DMS79 (cell line): ENCODE measurements around the gene IL32.
"Not testable (repeated sequence)": the region's sequence is repeated elsewhere in the genome, so short reads cannot be mapped to it uniquely, and the experiment has no call there.

Experiments used
- DNase-seq: peaks from one replicate; lab custom pipeline; 2025; lab: John Stamatoyannopoulos, UW

The IL32 gene

GRCh38 chr16:3070608-3071111 lies 5.2 kb downstream of the IL32 start:
- DNase-seq = no peak

- DNase-seq = no peak
These were observed 6.2 kb downstream of the IL32 start for GRCh38 chr16:3071655-3072054.

- DNase-seq = not testable (repeated sequence)
These were observed 6.7 kb downstream of the IL32 start for GRCh38 chr16:3072148-3072547.

- DNase-seq = not testable (repeated sequence)
These were observed 7.3 kb downstream of the IL32 start for GRCh38 chr16:3072576-3073263.

- no peak for DNase-seq
These were observed 8.0 kb downstream of the IL32 start for GRCh38 chr16:3073448-3073847.

GRCh38 chr16:3074860-3075522 lies 9.6 kb downstream of the IL32 start:
- no peak for DNase-seq

GRCh38 chr16:3075523-3075915 lies 10.1 kb downstream of the IL32 start:
- no peak for DNase-seq

GRCh38 chr16:3075946-3076345 lies 10.5 kb downstream of the IL32 start:
- not testable (repeated sequence) for DNase-seq

- no peak for DNase-seq
These were observed 11.1 kb downstream of the IL32 start for GRCh38 chr16:3076577-3076976.

- DNase-seq = no peak
These were observed 14.6 kb downstream of the IL32 start for GRCh38 chr16:3080024-3080423.

- not testable (repeated sequence) for DNase-seq
These were observed 16.5 kb downstream of the IL32 start for GRCh38 chr16:3081957-3082356.

GRCh38 chr16:3083408-3083807 lies 18.0 kb downstream of the IL32 start:
- DNase-seq = not testable (repeated sequence)

- no peak for DNase-seq
These were observed 19.1 kb downstream of the IL32 start for GRCh38 chr16:3084491-3084890.

- no peak for DNase-seq
These were observed 19.7 kb downstream of the IL32 start for GRCh38 chr16:3084969-3085670.

GRCh38 chr16:3085868-3086595 lies 20.6 kb downstream of the IL32 start:
- DNase-seq = no peak

GRCh38 chr16:3086596-3087242 lies 21.3 kb downstream of the IL32 start:
- no peak for DNase-seq

- no peak for DNase-seq
These were observed 22.1 kb downstream of the IL32 start for GRCh38 chr16:3087243-3088235.

- no peak for DNase-seq
These were observed 23.0 kb downstream of the IL32 start for GRCh38 chr16:3088450-3088849.

- DNase-seq = no peak
These were observed 23.7 kb downstream of the IL32 start for GRCh38 chr16:3088925-3089716.
